HEK293 (cell line): Measurements from ENCODE around the gene HEMGN.

Source experiments
- CTCF ChIA-PET: fragments of 350-600 bp; formaldehyde crosslinking; extraction: SDS; loops from one replicate; lab custom pipeline; 2021; ENCODE audit warnings: antibody characterized with exemption; lab: Yijun Ruan, JAX
- POLR2A ChIA-PET: fragments of 300-600 bp; formaldehyde crosslinking; extraction: SDS; loops from one replicate; lab custom pipeline; 2020; ENCODE audit warnings: antibody characterized with exemption, inconsistent platforms; lab: Yijun Ruan, JAX
- H3K27ac ChIP-seq: fragments of 200-500 bp; sonication (Bioruptor generic); 2 replicates; pipeline ENCODE4 v1.5.1; 2014; ENCODE audit warnings: low read depth, low read length, control low read depth, inconsistent platforms; ENCODE audit errors: extremely low read depth
- H3K36me3 ChIP-seq, 2 experiments: fragments of 200-500 bp in 1 of 2; sonication (Bioruptor generic) in 1 of 2; 1 replicate in 1 of 2; 2 replicates in 1 of 2; pipeline ENCODE4 v1.5.1; 2014 to 2017; ENCODE audit warnings: inconsistent platforms in 2 of 2, low read length in 2 of 2; ENCODE audit not compliant: control insufficient read depth in 2 of 2, insufficient read depth in 1 of 2
- H3K4me1 ChIP-seq: fragments of 200-500 bp; sonication (Bioruptor generic); 2 replicates; pipeline ENCODE4 v1.5.1; 2014; ENCODE audit warnings: mild to moderate bottlenecking, low read length, inconsistent platforms; ENCODE audit not compliant: control insufficient read depth, insufficient read depth
- H3K4me3 ChIP-seq: 2 replicates; pipeline ENCODE4 v1.5.1; 2011; ENCODE audit warnings: low read depth, mild to moderate bottlenecking, control low read depth, low read length, moderate library complexity
- H3K9me3 ChIP-seq: fragments of 200-500 bp; sonication (Bioruptor generic); 2 replicates; pipeline ENCODE4 v1.5.1; 2014; ENCODE audit warnings: low read depth, low read length, inconsistent platforms; ENCODE audit not compliant: control insufficient read depth, insufficient read depth
- GLIS2 ChIP-seq: fragments of 450-650 bp; formaldehyde crosslinking; IDR thresholded peaks from 2 replicates; pipeline ENCODE4 v1.5.1; 2016; ENCODE audit warnings: missing biosample characterization, missing genetic modification characterization
- HOXD13 ChIP-seq: sonication (generic); formaldehyde crosslinking; IDR thresholded peaks from 2 replicates; pipeline ENCODE4 v1.8.0; 2022; ENCODE audit warnings: missing genetic modification reagents, borderline replicate concordance
- IKZF3 ChIP-seq: fragments of 450-650 bp; IDR thresholded peaks from 2 replicates; pipeline ENCODE4 v1.5.0; 2018; ENCODE audit warnings: missing biosample characterization, mild to moderate bottlenecking, missing genetic modification characterization, moderate library complexity
- KLF17 ChIP-seq: fragments of 450-650 bp; formaldehyde crosslinking; IDR thresholded peaks from 2 replicates; pipeline ENCODE4 v1.5.1; 2016; ENCODE audit warnings: missing biosample characterization, missing genetic modification characterization
- KLF8 ChIP-seq: fragments of 450-650 bp; formaldehyde crosslinking; IDR thresholded peaks from 2 replicates; pipeline ENCODE4 v1.5.1; 2016; ENCODE audit warnings: missing biosample characterization, missing genetic modification characterization
- MEIS1 ChIP-seq: sonication (generic); formaldehyde crosslinking; IDR thresholded peaks from 2 replicates; pipeline ENCODE4 v1.8.1; 2022; ENCODE audit warnings: missing genetic modification reagents, mild to moderate bottlenecking, borderline replicate concordance
- MZF1 ChIP-seq: fragments of 450-650 bp; formaldehyde crosslinking; IDR thresholded peaks from 2 replicates; pipeline ENCODE4 v1.5.1; 2017; ENCODE audit warnings: missing biosample characterization, missing genetic modification characterization, borderline replicate concordance
- PRDM4 ChIP-seq: fragments of 450-650 bp; formaldehyde crosslinking; IDR thresholded peaks from 2 replicates; pipeline ENCODE4 v1.5.1; 2017; ENCODE audit warnings: missing biosample characterization, missing genetic modification characterization
- TRIM28 ChIP-seq: IDR thresholded peaks from 2 replicates; pipeline ENCODE4 v1.6.1; 2011; ENCODE audit warnings: low read length, control low read depth, borderline replicate concordance
- ZIC2 ChIP-seq: fragments of 450-650 bp; formaldehyde crosslinking; IDR thresholded peaks from 2 replicates; pipeline ENCODE4 v1.5.1; 2016; ENCODE audit warnings: missing biosample characterization, missing genetic modification characterization
- ZNF140 ChIP-seq: fragments of 450-650 bp; formaldehyde crosslinking; IDR thresholded peaks from 2 replicates; pipeline ENCODE4 v1.5.1; 2016; ENCODE audit warnings: missing biosample characterization, missing genetic modification characterization
- ZNF148 ChIP-seq: fragments of 450-650 bp; formaldehyde crosslinking; IDR thresholded peaks from 2 replicates; pipeline ENCODE4 v1.5.0; 2017; ENCODE audit warnings: missing biosample characterization, missing genetic modification characterization, borderline replicate concordance
- ZNF174 ChIP-seq: fragments of 450-650 bp; formaldehyde crosslinking; IDR thresholded peaks from 2 replicates; pipeline ENCODE4 v1.5.0; 2017; ENCODE audit warnings: missing biosample characterization, mild to moderate bottlenecking, missing genetic modification characterization
- ZNF202 ChIP-seq: fragments of 450-650 bp; formaldehyde crosslinking; IDR thresholded peaks from 2 replicates; pipeline ENCODE4 v1.5.1; 2016; ENCODE audit warnings: missing biosample characterization, missing genetic modification characterization, borderline replicate concordance
- ZNF221 ChIP-seq: fragments of 450-650 bp; formaldehyde crosslinking; IDR thresholded peaks from 2 replicates; pipeline ENCODE4 v1.5.1; 2017; ENCODE audit warnings: missing biosample characterization, missing genetic modification characterization, borderline replicate concordance
- ZNF223 ChIP-seq: fragments of 450-650 bp; formaldehyde crosslinking; IDR thresholded peaks from 2 replicates; pipeline ENCODE4 v1.5.1; 2016; ENCODE audit warnings: missing biosample characterization, missing genetic modification characterization
- ZNF274 ChIP-seq, 2 experiments: fragments of 200-500 bp in 1 of 2; fragments of 450-650 bp in 1 of 2; sonication (Bioruptor generic) in 1 of 2; formaldehyde crosslinking in 1 of 2; IDR thresholded peaks; 2 replicates each; pipeline versions ENCODE4 v1.5.1 to v1.6.1; 2014 to 2016; ENCODE audit warnings: borderline replicate concordance in 1 of 2, inconsistent platforms in 1 of 2, low read length in 1 of 2, missing biosample characterization in 1 of 2, missing genetic modification characterization in 1 of 2
- ZNF335 ChIP-seq: fragments of 450-650 bp; formaldehyde crosslinking; conservative IDR thresholded peaks from 2 replicates; pipeline ENCODE4 v1.5.1; 2016; ENCODE audit warnings: missing biosample characterization, missing genetic modification characterization
- ZNF37A ChIP-seq: fragments of 450-650 bp; IDR thresholded peaks from 2 replicates; pipeline ENCODE4 v1.5.1; 2018; ENCODE audit warnings: missing biosample characterization, missing genetic modification characterization
- ZNF423 ChIP-seq: fragments of 450-650 bp; formaldehyde crosslinking; IDR thresholded peaks from 2 replicates; pipeline ENCODE4 v1.5.1; 2016; ENCODE audit warnings: missing biosample characterization, missing genetic modification characterization
- ZNF514 ChIP-seq: fragments of 450-650 bp; formaldehyde crosslinking; IDR thresholded peaks from 2 replicates; pipeline ENCODE4 v1.5.1; 2016; ENCODE audit warnings: missing biosample characterization, missing genetic modification characterization
- ZNF777 ChIP-seq: fragments of 450-650 bp; formaldehyde crosslinking; IDR thresholded peaks from 2 replicates; pipeline ENCODE4 v1.5.1; 2017; ENCODE audit warnings: missing biosample characterization, missing genetic modification characterization, borderline replicate concordance
- ZNF792 ChIP-seq: fragments of 450-650 bp; formaldehyde crosslinking; IDR thresholded peaks from 2 replicates; pipeline ENCODE4 v1.5.1; 2016; ENCODE audit warnings: missing biosample characterization, missing genetic modification characterization
- ZNF830 ChIP-seq: fragments of 450-650 bp; IDR thresholded peaks from 2 replicates; pipeline ENCODE4 v1.5.0; 2018; ENCODE audit warnings: missing biosample characterization, missing genetic modification characterization, low read depth, mild to moderate bottlenecking, moderate library complexity

HEMGN gene

GRCh38 chr9:97959585-97959984 is 21.6 kb upstream of the HEMGN start:
- no peak overlapping the region for H3K4me3 ChIP-seq
- TF ChIP-seq KLF8 (tag by site-specific recombination) (no peak), ZNF792 (tag by site-specific recombination) (no peak), HOXD13 (CRISPR knock-in tag) (no peak), ZNF202 (no peak), PRDM4 (tag by site-specific recombination) (no peak), ZNF37A (tag by site-specific recombination) (no peak), ZIC2 (tag by site-specific recombination) (no peak), ZNF148 (no peak), MEIS1 (CRISPR knock-in tag) (no peak)
- H3K4me1 ChIP-seq: no peaks in the 10 kb centered on the region
- H3K9me3 ChIP-seq: no peaks in the 10 kb centered on the region
- no peak overlapping the region for H3K27ac ChIP-seq
- no peaks in the 10 kb centered on the region for H3K36me3 ChIP-seq
- ChIA-PET POLR2A (interaction anchor here (2.2 kb wide), 1 partner anchor 23 kb away, joined by 9 read pairs; the partner anchor contains the start of gene ANP32B), CTCF (interaction anchor here (0.8 to 3.2 kb wide), 2 partner anchors 36 to 75 kb away, joined by 3 to 22 read pairs; partner anchors contain the start of gene TRMO)

- Histone ChIP-seq H3K4me3 (no peak overlapping the region), H3K4me1 (no peaks in the 10 kb centered on the region), H3K36me3 (no peaks in the 10 kb centered on the region), H3K9me3 (no peaks in the 10 kb centered on the region), H3K27ac (no peak overlapping the region)
- ChIA-PET CTCF (interaction anchor here (3.2 kb wide), 1 partner anchor 36 kb away, joined by 22 read pairs; the partner anchor contains the start of gene TRMO), POLR2A (interaction anchor here (2.2 kb wide), 1 partner anchor 24 kb away, joined by 9 read pairs; the partner anchor contains the start of gene ANP32B)
- no peak for TF ChIP-seq TRIM28
- no peak for TF ChIP-seq ZNF514 (tag by site-specific recombination)
- no peak for TF ChIP-seq ZNF777 (tag by site-specific recombination)
- no peak for TF ChIP-seq IKZF3 (tag by site-specific recombination)
- no peak for TF ChIP-seq MZF1 (tag by site-specific recombination)
- TF ChIP-seq ZNF221 (tag by site-specific recombination): no peak
- no peak for TF ChIP-seq KLF17 (tag by site-specific recombination)
- TF ChIP-seq ZNF423 (tag by site-specific recombination): no peak
- no peak for TF ChIP-seq ZNF174 (tag by site-specific recombination)
- no peak for TF ChIP-seq ZNF335
- no peak for TF ChIP-seq ZNF223 (tag by site-specific recombination)
- no peak for TF ChIP-seq ZNF140 (tag by site-specific recombination)
- TF ChIP-seq ZNF274 (IDR thresholded peaks at IDR 0.05; ENCODE audit: low read length): no peak
- no peak for TF ChIP-seq ZNF274 (tag by site-specific recombination; IDR thresholded peaks at IDR 0.05; ENCODE audit: borderline replicate concordance)
- no peak for TF ChIP-seq ZNF830 (tag by site-specific recombination)
- TF ChIP-seq GLIS2: no peak
Measured at GRCh38 chr9:97958812-97959511, 21.0 kb upstream of the HEMGN start.
